Upper lobe of left lung (tissue), 4 donors: ENCODE data around the gene RPL7L1.

Source experiments
- EP300 ChIP-seq, 4 donors: sonication (generic); formaldehyde crosslinking; IDR thresholded peaks; one replicate each; pipeline ENCODE4 v1.5.1; 2017; ENCODE audit warnings: antibody characterized with exemption in 4 of 4, control low read depth in 2 of 4
- TF ChIP-seq, protein P1 (sequence below), 6 experiments: fragments of 450-650 bp in 4 of 6; fragments of 200-600 bp in 2 of 6; sonication (generic) in 2 of 6; IDR thresholded peaks; one replicate each; pipeline ENCODE4 v1.5.1; 2016 to 2019; ENCODE audit warnings: antibody characterized with exemption in 6 of 6

DNA sequence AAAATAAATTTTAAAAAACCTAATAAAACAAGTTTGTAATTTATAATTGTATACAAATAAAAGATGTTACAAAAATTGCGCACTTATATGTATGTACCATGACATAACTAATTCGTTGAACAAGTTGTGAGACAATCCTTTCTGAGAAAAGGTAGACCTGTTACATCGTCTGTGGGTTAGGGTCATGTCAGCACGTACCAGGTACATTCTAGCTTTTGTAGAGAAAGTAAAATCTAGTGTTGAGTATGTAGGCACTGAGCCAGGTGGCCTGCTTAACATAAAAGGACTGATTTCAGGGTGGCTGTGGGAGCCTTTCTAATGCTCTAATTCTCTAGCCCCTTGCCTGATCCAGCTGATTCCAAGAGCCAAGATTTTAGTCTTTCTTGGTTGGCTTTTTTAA, 10.4 kb downstream of the RPL7L1 start:
- no peak for TF ChIP-seq EP300 (IDR thresholded peaks at IDR 0.05)
- TF ChIP-seq, protein P1, sequence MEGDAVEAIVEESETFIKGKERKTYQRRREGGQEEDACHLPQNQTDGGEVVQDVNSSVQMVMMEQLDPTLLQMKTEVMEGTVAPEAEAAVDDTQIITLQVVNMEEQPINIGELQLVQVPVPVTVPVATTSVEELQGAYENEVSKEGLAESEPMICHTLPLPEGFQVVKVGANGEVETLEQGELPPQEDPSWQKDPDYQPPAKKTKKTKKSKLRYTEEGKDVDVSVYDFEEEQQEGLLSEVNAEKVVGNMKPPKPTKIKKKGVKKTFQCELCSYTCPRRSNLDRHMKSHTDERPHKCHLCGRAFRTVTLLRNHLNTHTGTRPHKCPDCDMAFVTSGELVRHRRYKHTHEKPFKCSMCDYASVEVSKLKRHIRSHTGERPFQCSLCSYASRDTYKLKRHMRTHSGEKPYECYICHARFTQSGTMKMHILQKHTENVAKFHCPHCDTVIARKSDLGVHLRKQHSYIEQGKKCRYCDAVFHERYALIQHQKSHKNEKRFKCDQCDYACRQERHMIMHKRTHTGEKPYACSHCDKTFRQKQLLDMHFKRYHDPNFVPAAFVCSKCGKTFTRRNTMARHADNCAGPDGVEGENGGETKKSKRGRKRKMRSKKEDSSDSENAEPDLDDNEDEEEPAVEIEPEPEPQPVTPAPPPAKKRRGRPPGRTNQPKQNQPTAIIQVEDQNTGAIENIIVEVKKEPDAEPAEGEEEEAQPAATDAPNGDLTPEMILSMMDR (IDR thresholded peaks at IDR 0.05), result no peak
